ENCODE results near the gene YDJC. TPM values are rescaled to one million over a fixed set of nuclear protein-coding genes. Genes with fewer than 3 reads are reported as not detected.

Gene YDJC
- total and polyA plus RNA-seq, 2 of the 4 experiments (the other 2 are of a cell fraction) = 8.1 to 23.6 TPM

DNA sequence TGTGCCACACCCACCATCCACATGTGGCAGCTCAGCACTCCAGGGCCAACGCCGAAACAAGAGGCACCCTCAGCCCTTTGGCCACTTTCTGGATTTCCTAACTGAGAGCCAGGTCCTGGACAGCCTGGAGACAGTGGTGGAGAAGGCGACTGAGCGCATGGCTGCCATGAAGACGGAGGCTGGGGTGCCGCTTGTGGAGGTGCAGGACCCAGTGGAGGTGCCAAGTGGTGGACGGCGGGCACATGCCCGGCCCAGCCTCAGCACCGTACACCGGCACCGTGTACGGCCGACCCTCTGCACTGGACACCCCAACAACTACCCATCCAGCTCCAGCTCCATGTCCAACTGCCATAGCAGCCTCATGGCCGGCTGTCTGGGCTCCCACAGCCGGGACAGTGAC lies 4.3 kb upstream of the YDJC start:
- Histone ChIP-seq H3K79me1 (ENCODE audit: low read depth in 1 of 2, low read length in 2 of 2) (peaks cover under 1 to 8% of the 10 kb centered on the region in 2 experiments; a peak in 2 of 4 replicates), H4K91ac (ENCODE audit: insufficient read depth, low read depth, low read length) (no peak overlapping the region), H2AK9ac (replicated peaks; ENCODE audit: low read depth, low read length, poor library complexity) (no peak overlapping the region), H2BK20ac (ENCODE audit: low read depth, low read length) (no peak overlapping the region), H2AFZ (replicated peaks; ENCODE audit: low read length, poor library complexity) (no peak overlapping the region), H4K20me1 (ENCODE audit: insufficient read depth, low read length) (no peaks in the 10 kb centered on the region; the same call in 1 of the 2 replicates), H3K4ac (ENCODE audit: low read depth, low read length) (no peak overlapping the region), H2BK5ac (ENCODE audit: low read depth, low read length, poor library complexity, severe bottlenecking) (no peak overlapping the region), H3K36me3 (ENCODE audit: control insufficient read depth, insufficient read depth, low read length) (no peaks in the 10 kb centered on the region), H3K4me2 (ENCODE audit: low read depth, low read length) (no peak overlapping the region), H4K8ac (ENCODE audit: low read depth in 2 of 2, low read length in 2 of 2) (no peak overlapping the region), H3K9me1 (ENCODE audit: insufficient read depth, low read length) (no peaks in the 10 kb centered on the region), H3K18ac (ENCODE audit: low read depth, low read length) (no peak overlapping the region), H2BK120ac (ENCODE audit: low read depth, low read length) (no peak overlapping the region), H4K5ac (ENCODE audit: low read depth, low read length) (no peak overlapping the region), H2AK5ac (ENCODE audit: low read depth, low read length) (no peak overlapping the region), H3K23ac (ENCODE audit: low read depth, low read length) (no peak overlapping the region), H3K9me3 (ENCODE audit: control insufficient read depth, insufficient read depth, low read length) (no peaks in the 10 kb centered on the region), H3K27me3 (ENCODE audit: control insufficient read depth, insufficient read depth, low read length) (no peaks in the 10 kb centered on the region), H3K4me3 (ENCODE audit: insufficient read depth, low read depth, low read length) (no peak overlapping the region), H3K56ac (ENCODE audit: extremely low read depth, insufficient read depth, low read length) (no peak overlapping the region), H3K27ac (ENCODE audit: insufficient read depth, low read length) (no peak overlapping the region), H3K4me1 (ENCODE audit: control insufficient read depth, insufficient read depth, low read length) (peaks cover under 1% of the 10 kb centered on the region), H3K14ac (replicated peaks; ENCODE audit: low read depth, low read length) (no peak overlapping the region), H2BK15ac (ENCODE audit: low read depth, low read length) (no peak overlapping the region), H3K9ac (ENCODE audit: low read depth, low read length) (no peak overlapping the region)
- POLR2A ChIA-PET (ENCODE audit: unreplicated experiment) = no interaction called here
- dilution Hi-C loops (cut with HindIII; ENCODE audit: low sequenced_read_pairs, unreplicated experiment) (no loop called here), intact Hi-C loops (cut with micrococcal nuclease) (no loop called here), in situ Hi-C loops (cut with MboI; ENCODE audit: low sequenced_read_pairs) (no loop called here)
- DNase-seq = no peak
- no peak for ATAC-seq (ENCODE audit: low read depth)
- BruUV-seq (replicated peaks) = no TSS peak
- no peak for TF ChIP-seq MAZ (IDR thresholded peaks at IDR 0.05; ENCODE audit: borderline replicate concordance, low read depth, low read length)
- no peak for TF ChIP-seq FOS (IDR thresholded peaks at IDR 0.05; ENCODE audit: low read depth, low read length)
- TF ChIP-seq MXI1 (IDR thresholded peaks at IDR 0.05; ENCODE audit: borderline replicate concordance, low read depth, low read length) = no peak
- no peak for TF ChIP-seq BHLHE40 (IDR thresholded peaks at IDR 0.05; ENCODE audit: low read depth, low read length)
- CTCF ChIA-PET = interaction anchor here (1.7 kb wide), 1 partner anchor 9 kb away, joined by 3 read pairs; no protein-coding TSS in a partner anchor
- 86% methylated on average over 11 of the region's 16 CpGs; no CpG with 5 or more reads in 1 of the 2 experiments for WGBS, 2 experiments (ENCODE audit: extremely low coverage in 2 of 2, insufficient read length in 1 of 2)

Data from IMR-90 (cell line).